Endothelial cell (in vitro differentiated cells): ENCODE measurements around the gene FIP1L1. TPM values are rescaled to one million over a fixed set of nuclear protein-coding genes. Genes with fewer than 3 reads are reported as not detected.
"Not testable (repeated sequence)": the region's sequence is repeated elsewhere in the genome, so short reads cannot be mapped to it uniquely, and the experiment has no call there.

Experiments used
- DNase-seq: peaks from one replicate; pipeline ENCODE4 v3.0.0; 2021; ENCODE audit warnings: low spot score
- H3K27ac Mint-ChIP-seq: one replicate; pipeline ENCODE4 v1.8.0; 2021; ENCODE audit warnings: mixed read lengths, inconsistent platforms; ENCODE audit not compliant: unreplicated experiment
- H3K27me3 Mint-ChIP-seq: one replicate; pipeline ENCODE4 v1.8.0; 2021; ENCODE audit warnings: mild to moderate bottlenecking, moderate library complexity, mixed read lengths, inconsistent platforms; ENCODE audit not compliant: unreplicated experiment
- H3K36me3 Mint-ChIP-seq: one replicate; pipeline ENCODE4 v1.8.0; 2021; ENCODE audit warnings: mild to moderate bottlenecking, low read depth, mixed read lengths, inconsistent platforms; ENCODE audit not compliant: unreplicated experiment
- H3K4me1 Mint-ChIP-seq: one replicate; pipeline ENCODE4 v1.8.0; 2021; ENCODE audit warnings: mild to moderate bottlenecking, mixed read lengths, inconsistent platforms; ENCODE audit not compliant: unreplicated experiment
- H3K4me3 Mint-ChIP-seq: one replicate; pipeline ENCODE4 v1.8.0; 2021; ENCODE audit warnings: mild to moderate bottlenecking, mixed read lengths, inconsistent platforms; ENCODE audit not compliant: unreplicated experiment
- H3K9me3 Mint-ChIP-seq: one replicate; pipeline ENCODE4 v1.8.0; 2021; ENCODE audit warnings: mixed read lengths, inconsistent platforms; ENCODE audit not compliant: unreplicated experiment
- total RNA-seq: library from RNA; stranded (reverse); fragmentation: NEBNext Ultra II Directional; extraction: Animal tissue kit (Norgen Biotek cat#: 25700); gene quantifications from one replicate; pipeline ENCODE4 v1.2.1, GENCODE V29; 2021; ENCODE audit not compliant: unreplicated experiment
- TF ChIP-seq, protein P1 (sequence below): fragments of 200-600 bp; sonication (generic); IDR thresholded peaks from one replicate; pipeline ENCODE4 v1.5.0; 2021; ENCODE audit warnings: antibody characterized with exemption; ENCODE audit not compliant: unreplicated experiment

The FIP1L1 gene
- total RNA-seq, 1 donor from 2014 or later = 55.6 TPM

DNA sequence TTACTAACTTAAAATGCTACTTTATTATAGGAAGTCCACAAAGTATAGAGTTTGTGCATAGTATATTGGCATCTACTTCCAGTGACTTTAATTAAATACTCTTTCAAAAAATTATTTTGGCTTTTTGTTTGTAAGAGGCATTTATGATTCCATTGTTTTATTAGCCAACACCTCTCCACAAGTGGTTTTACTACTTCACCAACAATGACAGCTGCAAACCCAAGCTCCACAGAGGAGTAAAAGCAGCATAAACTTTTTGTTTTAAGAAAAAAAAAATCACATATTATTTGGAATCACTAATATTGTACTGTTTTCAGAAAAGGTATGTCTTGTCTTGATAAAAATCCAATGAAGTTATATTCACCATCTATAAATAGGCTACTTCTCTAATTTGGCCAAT is 88.5 kb downstream of the FIP1L1 start:
- Mint-ChIP-seq H3K9me3 (peaks cover 5% of the 10 kb centered on the region), H3K27ac (no peak overlapping the region), H3K4me3 (no peak overlapping the region), H3K36me3 (peaks cover 32% of the 10 kb centered on the region), H3K27me3 (peaks cover 2% of the 10 kb centered on the region), H3K4me1 (peaks cover 12% of the 10 kb centered on the region)
- TF ChIP-seq, protein P1, sequence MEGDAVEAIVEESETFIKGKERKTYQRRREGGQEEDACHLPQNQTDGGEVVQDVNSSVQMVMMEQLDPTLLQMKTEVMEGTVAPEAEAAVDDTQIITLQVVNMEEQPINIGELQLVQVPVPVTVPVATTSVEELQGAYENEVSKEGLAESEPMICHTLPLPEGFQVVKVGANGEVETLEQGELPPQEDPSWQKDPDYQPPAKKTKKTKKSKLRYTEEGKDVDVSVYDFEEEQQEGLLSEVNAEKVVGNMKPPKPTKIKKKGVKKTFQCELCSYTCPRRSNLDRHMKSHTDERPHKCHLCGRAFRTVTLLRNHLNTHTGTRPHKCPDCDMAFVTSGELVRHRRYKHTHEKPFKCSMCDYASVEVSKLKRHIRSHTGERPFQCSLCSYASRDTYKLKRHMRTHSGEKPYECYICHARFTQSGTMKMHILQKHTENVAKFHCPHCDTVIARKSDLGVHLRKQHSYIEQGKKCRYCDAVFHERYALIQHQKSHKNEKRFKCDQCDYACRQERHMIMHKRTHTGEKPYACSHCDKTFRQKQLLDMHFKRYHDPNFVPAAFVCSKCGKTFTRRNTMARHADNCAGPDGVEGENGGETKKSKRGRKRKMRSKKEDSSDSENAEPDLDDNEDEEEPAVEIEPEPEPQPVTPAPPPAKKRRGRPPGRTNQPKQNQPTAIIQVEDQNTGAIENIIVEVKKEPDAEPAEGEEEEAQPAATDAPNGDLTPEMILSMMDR = no peak
- no peak for DNase-seq

DNA sequence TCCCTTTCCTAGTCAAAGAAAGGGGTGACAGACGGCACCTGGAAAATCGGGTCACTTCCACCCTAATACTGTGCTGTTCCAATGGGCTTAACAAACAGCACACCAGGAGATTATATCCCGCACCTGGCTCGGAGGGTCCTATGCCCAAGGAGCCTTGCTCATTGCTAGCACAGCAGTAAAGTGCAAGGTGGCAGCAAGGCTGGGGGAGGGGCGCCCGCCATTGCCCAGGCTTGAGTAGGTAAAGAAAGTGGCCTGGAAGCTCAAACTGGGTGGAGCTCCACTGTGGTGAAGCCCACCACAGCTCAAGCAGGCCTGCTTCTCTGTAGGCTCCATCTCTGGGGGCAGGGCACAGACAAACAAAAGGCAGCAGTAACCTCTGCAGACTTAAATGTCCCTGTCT is 89.1 kb downstream of the FIP1L1 start:
- not testable (repeated sequence) for H3K27me3 Mint-ChIP-seq, DNase-seq, H3K9me3 Mint-ChIP-seq, H3K4me1 Mint-ChIP-seq, H3K27ac Mint-ChIP-seq, H3K4me3 Mint-ChIP-seq
- peaks cover 32% of the 10 kb centered on the region for H3K36me3 Mint-ChIP-seq

DNA sequence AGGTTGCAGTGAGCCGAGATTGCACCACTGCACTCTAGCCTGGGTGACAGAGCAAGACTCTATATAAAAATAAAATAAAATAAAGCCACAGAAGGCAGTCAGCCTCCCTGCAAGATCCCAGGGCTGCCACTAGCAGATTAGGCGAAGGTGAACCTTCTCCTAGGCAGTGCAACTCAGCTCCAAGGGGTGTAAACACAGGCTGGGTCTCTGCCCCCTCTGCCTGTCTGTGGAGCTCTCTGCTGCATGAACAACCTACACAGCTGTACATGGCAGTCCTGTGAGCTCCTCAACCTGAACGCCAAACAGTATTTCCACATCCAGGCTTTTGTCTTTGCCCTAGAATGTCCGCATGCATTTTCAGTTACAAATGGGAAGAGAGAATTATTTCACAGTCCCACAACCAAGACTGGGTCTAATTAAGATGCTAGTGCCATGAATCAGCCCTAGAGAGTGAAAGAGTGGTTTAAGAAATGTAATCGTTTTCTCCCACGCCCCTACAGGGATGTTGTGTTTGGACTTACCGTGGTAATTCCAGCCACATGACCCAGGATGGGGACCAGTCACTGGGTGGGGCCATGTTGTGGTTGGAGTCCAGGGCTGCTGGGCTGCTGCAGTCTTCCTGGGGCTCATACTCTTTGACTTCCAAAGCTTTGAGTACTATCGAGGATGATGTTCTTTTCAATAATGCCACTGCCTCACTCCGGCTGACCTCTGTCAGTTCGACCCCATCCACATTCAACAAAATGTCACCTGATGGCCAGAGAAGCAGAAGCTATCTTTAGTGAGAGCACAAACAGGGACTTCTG is 99.0 kb downstream of the FIP1L1 start:
- H3K4me1 Mint-ChIP-seq = no peaks in the 10 kb centered on the region
- TF ChIP-seq, protein P1 = no peak
- no peak for DNase-seq
- H3K36me3 Mint-ChIP-seq = peaks cover 34% of the 10 kb centered on the region
- H3K4me3 Mint-ChIP-seq = no peak overlapping the region
- H3K27me3 Mint-ChIP-seq = no peaks in the 10 kb centered on the region
- no peaks in the 10 kb centered on the region for H3K9me3 Mint-ChIP-seq
- no peak overlapping the region for H3K27ac Mint-ChIP-seq

DNA sequence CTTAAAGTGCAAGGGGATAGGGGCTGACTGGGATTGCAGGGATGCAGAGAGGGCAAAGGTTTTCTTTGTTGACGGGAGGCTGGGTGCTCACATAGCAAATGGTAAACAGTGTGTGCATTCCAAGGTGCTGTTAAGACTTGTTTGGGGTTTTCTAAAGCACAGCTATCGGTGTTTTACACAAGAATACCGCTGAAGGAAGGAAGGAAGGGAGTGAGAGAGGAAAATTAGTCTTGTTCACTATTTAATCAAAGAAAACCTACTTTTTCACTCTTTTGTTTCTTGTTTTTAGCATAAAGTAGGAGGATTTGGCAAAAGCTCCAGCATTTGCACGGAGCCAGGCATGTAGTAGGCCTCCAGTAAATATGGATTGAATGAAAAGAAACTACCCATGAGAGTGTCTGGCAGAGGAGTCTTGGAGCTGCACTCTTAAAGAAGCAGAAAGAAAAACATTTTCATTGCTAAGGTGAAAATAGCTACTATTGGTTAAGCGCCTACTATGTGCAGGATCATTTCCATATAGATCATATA is 99.7 kb downstream of the FIP1L1 start:
- DNase-seq = no peak
- Mint-ChIP-seq H3K4me1 (no peaks in the 10 kb centered on the region), H3K27ac (no peak overlapping the region), H3K9me3 (no peaks in the 10 kb centered on the region), H3K36me3 (peaks cover 34% of the 10 kb centered on the region), H3K4me3 (no peak overlapping the region), H3K27me3 (no peaks in the 10 kb centered on the region)
- TF ChIP-seq, protein P1 = no peak

DNA sequence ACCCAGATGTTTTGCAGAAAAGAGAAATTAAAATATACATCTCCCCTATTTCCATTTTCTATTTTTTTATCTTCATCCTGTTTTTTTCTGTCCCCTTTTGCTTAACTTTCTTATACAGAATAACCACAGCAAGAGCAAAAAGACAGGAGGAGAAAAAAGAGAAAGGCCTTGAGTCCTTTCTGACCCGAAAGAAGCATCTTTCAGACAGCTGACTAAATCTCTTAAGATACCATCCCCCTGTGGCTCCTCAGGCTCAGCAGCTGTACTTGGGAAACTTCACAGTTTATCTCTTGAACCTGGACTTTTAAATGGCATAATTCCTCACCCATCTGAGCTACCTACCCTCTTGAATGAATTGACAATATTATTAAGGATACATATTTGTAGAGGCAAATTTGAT is 100.2 kb downstream of the FIP1L1 start:
- H3K27me3 Mint-ChIP-seq = no peaks in the 10 kb centered on the region
- DNase-seq = no peak
- H3K4me1 Mint-ChIP-seq = no peaks in the 10 kb centered on the region
- no peak overlapping the region for H3K27ac Mint-ChIP-seq
- TF ChIP-seq, protein P1 = no peak
- no peak overlapping the region for H3K4me3 Mint-ChIP-seq
- no peaks in the 10 kb centered on the region for H3K9me3 Mint-ChIP-seq
- peaks cover 31% of the 10 kb centered on the region for H3K36me3 Mint-ChIP-seq
